NT2/D1 (cell line): Measurements from ENCODE around the gene SGCD.

Experiments
- SUZ12 ChIP-seq: IDR thresholded peaks from 2 replicates; pipeline ENCODE4 v1.6.1; 2011; ENCODE audit not compliant: insufficient read length, insufficient read depth; ENCODE audit errors: extremely low read depth
- YY1 ChIP-seq: IDR thresholded peaks from 2 replicates; pipeline ENCODE4 v1.6.1; 2011; ENCODE audit not compliant: insufficient read length, insufficient read depth
- ZNF274 ChIP-seq: IDR thresholded peaks from 2 replicates; pipeline ENCODE4 v1.6.1; 2011; ENCODE audit warnings: mild to moderate bottlenecking, low read depth, low read length

DNA sequence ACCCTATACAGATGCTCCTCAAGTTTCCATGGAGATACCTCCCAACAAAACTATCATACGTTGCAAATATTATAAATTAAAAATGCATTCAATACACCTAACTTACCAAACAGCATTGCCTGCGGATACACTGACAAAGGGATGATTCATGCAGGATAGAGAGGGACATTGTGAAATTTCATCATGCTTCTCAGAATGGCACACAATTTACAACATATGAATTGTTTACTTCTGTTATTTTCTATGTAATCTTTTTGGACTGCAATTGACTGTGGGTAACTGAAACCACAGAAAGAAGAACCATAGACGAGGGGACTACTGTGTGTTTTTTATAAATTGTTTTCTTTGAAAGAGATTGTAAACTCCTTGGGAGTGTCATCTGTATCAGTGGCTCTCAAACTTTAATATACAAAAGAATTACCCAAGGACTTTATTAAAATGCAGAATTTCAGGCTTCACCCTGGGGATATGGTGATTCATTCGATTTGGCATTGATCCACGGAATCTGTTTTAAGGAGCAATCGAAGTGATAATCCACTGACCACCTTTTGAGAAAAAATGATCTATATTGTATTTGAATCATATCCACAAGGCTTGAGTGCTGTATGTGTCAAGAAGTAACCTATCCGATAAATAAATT is 146.4 kb downstream of the SGCD start:
- no peak for TF ChIP-seq SUZ12
- no peak for TF ChIP-seq ZNF274
- no peak for TF ChIP-seq YY1
